Neural cell (in vitro differentiated cells): ENCODE measurements around the gene LATS2.
"Not testable (repeated sequence)": the region's sequence is repeated elsewhere in the genome, so short reads cannot be mapped to it uniquely, and the experiment has no call there.

ENCODE experiments used
- EZH2 ChIP-seq: fragments of 200-600, 300-800 bp; shearing (Covaris generic), sonication (generic); IDR thresholded peaks from 2 replicates; pipeline ENCODE4 v1.6.1; 2014; ENCODE audit warnings: antibody characterized with exemption, low read length, borderline replicate concordance, mild to moderate bottlenecking; ENCODE audit not compliant: insufficient read depth, poor library complexity, severe bottlenecking
- MXI1 ChIP-seq: fragments of 450-650 bp; conservative IDR thresholded peaks from 2 replicates; pipeline ENCODE4 v1.6.1; 2014; ENCODE audit warnings: antibody characterized with exemption, mild to moderate bottlenecking; ENCODE audit not compliant: poor library complexity, severe bottlenecking
- TAF1 ChIP-seq: IDR thresholded peaks from 2 replicates; pipeline ENCODE4 v1.6.1; 2012; ENCODE audit warnings: low read depth
- TF ChIP-seq, protein P1 (sequence below): fragments of 450-650 bp; IDR thresholded peaks from 2 replicates; pipeline ENCODE4 v1.5.1; 2014; ENCODE audit warnings: antibody characterized with exemption, mild to moderate bottlenecking, moderate library complexity; ENCODE audit not compliant: poor library complexity, severe bottlenecking
- TF ChIP-seq, protein P2 (sequence below): IDR thresholded peaks from 2 replicates; pipeline ENCODE4 v1.6.1; 2012; ENCODE audit warnings: borderline replicate concordance

DNA sequence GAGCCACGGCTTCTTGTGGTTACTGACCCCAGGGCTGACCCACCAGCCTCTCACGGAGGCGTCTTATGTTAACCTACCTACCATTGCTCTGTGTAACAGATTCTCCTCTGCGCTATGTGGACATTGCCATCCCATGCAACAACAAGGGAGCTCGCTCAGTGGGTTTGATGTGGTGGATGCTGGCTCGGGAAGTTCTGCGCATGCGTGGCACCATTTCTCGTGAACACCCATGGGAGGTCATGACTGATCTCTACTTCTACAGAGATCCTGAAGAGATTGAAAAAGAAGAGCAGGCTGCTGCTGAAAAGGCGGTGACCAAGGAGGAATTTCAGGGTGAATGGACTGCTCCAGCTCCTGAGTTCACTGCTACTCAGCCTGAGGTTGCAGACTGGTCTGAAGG, 99.7 kb downstream of the LATS2 start:
- TF ChIP-seq, protein P1, sequence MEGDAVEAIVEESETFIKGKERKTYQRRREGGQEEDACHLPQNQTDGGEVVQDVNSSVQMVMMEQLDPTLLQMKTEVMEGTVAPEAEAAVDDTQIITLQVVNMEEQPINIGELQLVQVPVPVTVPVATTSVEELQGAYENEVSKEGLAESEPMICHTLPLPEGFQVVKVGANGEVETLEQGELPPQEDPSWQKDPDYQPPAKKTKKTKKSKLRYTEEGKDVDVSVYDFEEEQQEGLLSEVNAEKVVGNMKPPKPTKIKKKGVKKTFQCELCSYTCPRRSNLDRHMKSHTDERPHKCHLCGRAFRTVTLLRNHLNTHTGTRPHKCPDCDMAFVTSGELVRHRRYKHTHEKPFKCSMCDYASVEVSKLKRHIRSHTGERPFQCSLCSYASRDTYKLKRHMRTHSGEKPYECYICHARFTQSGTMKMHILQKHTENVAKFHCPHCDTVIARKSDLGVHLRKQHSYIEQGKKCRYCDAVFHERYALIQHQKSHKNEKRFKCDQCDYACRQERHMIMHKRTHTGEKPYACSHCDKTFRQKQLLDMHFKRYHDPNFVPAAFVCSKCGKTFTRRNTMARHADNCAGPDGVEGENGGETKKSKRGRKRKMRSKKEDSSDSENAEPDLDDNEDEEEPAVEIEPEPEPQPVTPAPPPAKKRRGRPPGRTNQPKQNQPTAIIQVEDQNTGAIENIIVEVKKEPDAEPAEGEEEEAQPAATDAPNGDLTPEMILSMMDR = not testable (repeated sequence)
- TF ChIP-seq, protein P2, sequence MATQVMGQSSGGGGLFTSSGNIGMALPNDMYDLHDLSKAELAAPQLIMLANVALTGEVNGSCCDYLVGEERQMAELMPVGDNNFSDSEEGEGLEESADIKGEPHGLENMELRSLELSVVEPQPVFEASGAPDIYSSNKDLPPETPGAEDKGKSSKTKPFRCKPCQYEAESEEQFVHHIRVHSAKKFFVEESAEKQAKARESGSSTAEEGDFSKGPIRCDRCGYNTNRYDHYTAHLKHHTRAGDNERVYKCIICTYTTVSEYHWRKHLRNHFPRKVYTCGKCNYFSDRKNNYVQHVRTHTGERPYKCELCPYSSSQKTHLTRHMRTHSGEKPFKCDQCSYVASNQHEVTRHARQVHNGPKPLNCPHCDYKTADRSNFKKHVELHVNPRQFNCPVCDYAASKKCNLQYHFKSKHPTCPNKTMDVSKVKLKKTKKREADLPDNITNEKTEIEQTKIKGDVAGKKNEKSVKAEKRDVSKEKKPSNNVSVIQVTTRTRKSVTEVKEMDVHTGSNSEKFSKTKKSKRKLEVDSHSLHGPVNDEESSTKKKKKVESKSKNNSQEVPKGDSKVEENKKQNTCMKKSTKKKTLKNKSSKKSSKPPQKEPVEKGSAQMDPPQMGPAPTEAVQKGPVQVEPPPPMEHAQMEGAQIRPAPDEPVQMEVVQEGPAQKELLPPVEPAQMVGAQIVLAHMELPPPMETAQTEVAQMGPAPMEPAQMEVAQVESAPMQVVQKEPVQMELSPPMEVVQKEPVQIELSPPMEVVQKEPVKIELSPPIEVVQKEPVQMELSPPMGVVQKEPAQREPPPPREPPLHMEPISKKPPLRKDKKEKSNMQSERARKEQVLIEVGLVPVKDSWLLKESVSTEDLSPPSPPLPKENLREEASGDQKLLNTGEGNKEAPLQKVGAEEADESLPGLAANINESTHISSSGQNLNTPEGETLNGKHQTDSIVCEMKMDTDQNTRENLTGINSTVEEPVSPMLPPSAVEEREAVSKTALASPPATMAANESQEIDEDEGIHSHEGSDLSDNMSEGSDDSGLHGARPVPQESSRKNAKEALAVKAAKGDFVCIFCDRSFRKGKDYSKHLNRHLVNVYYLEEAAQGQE = not testable (repeated sequence)
- not testable (repeated sequence) for TF ChIP-seq TAF1, MXI1, EZH2
